ENCODE data around the gene NPAS3.

Gene NPAS3

DNA sequence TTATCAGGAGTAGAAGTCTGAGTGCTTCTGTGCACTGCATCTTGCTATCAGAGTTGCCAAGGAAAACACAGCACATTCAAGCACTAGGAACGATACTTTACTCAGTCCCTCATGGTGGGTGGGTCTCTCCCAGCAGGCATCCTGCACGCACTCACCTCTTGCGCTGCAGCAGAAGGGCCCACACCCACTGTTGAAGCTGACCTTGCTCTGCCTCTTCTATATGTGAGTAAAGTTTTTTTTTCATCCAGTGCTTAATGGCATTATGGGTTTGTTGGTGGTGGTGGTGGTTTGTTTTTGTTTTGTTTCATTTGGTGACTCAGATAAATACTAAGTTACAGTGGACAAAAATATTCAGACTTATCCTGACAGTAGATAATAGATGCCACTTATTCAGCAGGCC lies 663.7 kb downstream of the NPAS3 start:
- DNase-seq: no peak

DNA sequence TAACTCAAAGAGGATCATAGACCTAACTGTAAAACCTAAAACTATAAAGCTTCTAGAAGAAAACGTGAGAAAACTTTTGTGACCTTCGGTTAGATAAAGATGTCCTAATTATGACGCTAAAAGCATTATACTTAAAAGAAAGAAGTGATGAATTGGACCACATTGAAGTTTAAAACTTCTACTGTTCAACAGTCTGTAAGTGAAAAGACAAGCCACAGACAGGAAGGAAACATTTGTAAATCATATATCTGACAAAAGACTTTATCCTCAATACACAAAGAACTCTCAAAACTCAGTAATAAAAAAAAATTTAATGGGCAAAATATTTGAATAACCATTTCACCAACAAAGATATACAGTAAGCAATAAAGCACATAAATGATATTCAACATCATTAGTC lies 667.9 kb downstream of the NPAS3 start:
- DNase-seq: no peak

DNA sequence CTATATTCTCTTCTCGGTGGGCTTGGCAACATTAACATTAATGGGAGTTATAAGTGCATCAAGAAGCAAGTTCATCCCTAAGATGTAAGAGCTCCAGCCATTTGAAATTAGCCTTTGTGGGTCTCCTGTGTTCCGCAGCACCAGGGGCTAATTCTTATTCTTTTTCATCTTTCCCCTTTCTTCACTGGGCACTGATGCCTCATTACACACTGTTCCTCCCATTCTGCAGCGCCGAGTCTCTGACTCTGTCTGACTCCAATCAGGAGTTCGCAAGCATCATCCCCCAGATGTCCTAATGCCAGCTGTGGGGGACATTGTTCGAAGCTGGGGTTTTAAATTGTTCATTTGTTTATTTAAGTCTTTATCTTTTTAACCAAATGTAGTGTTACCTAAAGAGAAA lies 670.9 kb downstream of the NPAS3 start:
- no peak for DNase-seq

DNA sequence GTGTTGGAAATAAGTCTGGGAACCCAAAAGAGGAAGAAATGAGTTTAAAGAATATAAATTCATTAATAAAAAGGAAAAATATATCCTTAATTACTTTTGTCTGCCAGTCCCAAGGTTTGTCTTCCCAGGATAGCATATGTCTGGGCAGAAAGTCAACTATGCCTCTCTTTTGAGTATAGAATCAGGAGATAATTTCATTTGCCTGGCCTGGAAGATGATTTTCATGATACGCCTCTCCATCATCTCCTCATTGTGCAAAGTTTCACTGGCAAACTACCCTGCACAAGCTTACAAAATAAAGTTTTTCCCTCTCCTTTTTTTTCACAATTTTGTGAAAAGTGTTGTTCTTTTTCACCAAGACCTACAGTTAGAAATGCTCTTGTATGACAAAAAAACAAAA lies 671.4 kb downstream of the NPAS3 start:
- no peak for DNase-seq

DNA sequence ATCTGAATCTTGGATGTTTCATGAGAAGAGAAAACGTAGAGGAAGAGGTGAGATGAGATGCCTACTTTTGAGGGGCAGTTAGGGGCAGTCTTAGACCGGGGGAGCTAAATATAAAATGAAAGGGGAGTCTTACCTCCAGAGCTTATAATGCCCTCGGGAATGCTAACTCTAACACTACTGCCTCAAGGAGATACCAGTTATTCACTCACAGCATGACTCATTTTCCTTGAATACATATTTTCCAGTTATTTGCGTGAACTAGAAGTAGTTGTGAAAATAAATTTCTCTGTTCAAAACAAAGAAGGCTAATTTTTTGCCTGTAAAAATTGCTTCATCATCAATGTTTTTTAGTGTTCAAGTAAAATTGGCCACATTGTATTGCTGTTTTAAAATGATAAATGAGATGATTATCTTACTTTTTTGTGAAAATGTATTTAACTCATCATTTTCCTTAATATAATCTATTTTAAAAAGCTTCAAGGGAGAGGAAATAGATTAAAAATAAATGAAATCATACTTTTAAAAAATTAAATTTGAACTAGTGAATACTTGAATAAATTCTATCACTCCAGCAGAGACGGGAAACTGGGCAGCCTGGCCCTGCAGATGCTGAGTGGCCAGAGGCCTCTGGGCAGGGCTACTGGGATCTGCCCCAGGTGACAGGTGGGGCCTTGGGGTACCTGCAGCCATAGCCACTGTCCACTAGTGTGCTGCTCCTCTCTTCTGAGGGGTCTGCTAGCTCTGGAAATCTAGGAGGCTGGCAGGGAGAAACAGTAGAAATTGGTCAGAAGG lies 672.9 kb downstream of the NPAS3 start:
- no peak for DNase-seq

DNA sequence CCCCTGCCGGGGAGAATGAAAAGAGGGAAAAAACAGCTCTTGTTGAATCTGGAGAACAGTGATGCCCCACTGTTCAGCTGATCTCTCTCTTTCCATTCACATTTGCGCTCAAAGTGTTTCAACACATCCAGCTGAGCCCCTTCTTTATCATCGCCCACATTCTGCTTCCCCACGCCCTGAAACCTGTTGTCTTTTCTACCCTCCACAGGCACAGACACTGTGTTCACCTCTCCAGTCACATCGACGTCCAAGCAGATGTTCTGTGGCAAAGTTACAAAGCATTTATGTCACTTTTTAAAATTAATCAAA lies 673.5 kb downstream of the NPAS3 start:
- DNase-seq: no peak

DNA sequence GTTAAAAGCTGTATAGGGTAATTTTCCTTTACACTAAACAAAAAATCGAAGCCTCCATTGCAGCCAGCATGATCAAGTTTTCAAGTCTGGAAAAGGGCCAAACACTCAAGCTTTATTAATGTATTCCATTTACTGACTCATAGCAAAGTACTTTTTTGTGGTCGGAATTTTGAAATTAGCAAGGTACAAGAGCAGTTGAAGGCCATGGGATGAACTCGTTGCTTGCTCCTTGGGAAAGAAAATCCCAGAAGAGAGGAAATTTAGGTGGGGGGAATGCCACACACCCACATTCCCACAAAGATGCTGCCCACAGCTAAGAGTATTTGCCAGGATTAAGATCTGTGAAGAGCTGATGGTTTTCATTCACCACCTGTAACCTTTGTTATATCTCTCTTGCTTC lies 678.5 kb downstream of the NPAS3 start:
- DNase-seq: no peak

DNA sequence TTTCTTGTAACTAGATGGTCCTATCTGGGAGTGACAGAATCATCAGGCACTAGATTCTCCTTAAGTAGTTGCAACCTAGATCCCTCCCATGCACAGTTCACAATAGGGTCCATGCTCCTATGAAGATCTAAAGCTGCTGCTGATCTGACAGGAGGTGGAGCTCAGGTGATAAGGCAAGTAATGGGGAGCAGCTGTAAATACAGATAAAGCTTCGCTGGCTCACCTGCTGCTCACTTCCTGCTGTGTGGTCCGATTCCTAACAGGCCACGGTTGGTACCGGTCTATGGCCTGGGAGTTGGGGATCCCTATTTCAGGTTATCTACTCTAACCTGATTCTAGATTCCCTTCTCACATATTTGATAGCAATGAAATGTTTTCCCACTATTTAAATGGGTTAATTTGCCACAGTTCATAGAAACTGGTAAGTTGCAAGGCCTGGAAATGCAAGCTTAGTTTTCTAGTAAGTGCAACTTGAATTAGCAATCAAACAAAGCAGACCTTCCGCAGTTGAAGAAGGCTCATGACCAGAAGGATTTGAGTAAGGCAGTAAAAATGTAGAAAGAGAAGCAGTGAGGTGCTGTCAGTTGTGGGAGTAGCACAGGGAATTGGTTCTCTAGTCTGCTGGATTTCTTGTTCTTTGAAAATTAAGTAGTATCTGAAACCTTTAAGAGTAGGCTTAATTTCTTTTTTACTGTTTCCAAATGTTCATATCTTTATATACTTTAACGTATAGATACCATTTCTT lies 679.9 kb downstream of the NPAS3 start:
- no peak for DNase-seq

DNA sequence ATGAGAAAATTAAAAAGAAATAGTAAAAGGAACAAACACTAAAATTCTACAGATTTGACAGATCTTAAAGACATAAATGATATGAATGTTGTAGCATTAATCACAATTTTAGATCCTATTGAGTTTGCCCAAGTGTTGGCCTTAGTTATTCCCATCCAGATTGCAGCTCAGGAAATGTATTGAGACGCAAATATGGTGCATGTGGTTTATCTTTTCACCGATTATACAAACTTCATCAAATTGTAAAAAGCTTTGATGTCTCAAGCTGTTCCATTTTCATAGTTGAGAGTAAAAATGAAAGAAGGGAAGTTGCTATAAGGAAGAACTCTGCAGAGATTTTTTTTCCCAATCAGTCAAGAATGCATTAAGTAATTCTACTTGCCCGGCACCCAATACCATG lies 683.8 kb downstream of the NPAS3 start:
- DNase-seq: no peak

DNA sequence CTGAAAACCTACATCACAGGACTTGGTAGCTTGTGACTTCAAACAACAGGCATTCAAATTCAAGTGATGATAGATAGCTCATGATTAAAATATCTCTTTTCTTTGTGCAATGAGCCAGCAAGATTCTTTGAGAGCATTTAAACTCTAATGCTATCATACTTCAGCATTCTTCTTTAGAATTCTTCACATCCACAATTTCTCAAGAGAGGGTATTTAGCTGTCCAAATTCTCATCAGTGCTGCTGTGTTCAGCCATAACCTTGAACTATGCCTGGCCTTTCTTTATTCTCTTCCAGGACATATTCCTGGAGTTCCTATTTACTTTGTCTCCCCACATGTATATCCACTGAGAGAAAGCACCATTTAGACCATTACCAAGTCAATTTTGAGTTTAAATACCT lies 691.1 kb downstream of the NPAS3 start:
- no peak for DNase-seq

DNA sequence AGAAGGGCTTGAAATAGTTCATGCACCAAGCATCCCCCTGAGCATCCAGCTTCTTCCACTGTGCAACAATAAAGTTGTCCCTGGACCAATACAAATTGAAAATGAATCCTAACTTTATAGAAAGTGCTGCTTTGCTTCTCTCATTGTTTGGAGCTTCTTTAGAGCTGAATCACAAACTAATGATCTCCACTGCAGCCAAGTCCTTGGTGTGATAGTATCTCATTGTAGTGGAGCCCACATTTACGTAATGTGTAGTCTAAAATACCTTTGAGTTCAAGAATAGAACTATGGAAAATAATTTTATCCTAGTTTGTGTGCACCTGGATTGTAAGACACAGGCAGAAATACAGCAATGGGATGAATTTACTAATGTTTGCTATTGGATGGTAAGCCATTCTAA lies 692.3 kb downstream of the NPAS3 start:
- no peak for DNase-seq

DNA sequence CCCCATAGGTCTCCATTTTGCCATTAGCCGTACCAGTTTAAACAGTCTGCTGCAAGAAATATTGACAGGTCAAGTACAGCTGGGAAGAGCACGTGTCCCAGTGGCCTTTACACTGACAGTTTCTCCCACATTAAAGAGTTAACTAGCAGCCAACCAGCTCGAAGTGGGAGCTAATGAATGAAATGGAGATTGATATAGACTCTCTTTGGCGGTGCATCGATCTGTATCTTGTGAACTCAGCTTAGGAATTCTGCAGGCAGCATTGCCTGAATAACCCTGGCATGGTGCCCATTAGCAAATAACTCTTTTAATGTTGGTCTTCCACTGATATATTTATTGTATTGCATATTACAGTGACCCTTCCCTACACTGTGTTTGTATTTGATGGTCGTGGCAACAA lies 692.8 kb downstream of the NPAS3 start:
- no peak for DNase-seq

DNA sequence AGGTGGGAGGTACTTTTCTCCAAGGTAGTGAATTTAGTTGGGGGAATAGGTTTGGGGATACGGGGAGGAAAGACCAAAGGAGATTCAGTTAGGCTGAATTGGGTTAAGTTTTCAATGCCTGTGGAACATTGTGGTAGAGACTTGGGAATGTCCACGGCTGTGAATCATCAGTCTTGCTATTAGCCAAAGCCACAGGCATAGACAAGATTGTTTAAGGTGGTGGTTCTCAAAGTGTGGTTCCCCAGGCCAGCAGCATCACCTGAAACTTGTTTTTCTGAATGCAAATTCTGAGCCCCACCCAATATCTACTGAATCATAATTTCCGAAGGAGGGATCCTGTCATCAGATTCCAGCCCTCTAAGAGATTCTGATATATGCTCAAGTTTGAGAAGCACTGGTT lies 696.0 kb downstream of the NPAS3 start:
- DNase-seq: no peak

DNA sequence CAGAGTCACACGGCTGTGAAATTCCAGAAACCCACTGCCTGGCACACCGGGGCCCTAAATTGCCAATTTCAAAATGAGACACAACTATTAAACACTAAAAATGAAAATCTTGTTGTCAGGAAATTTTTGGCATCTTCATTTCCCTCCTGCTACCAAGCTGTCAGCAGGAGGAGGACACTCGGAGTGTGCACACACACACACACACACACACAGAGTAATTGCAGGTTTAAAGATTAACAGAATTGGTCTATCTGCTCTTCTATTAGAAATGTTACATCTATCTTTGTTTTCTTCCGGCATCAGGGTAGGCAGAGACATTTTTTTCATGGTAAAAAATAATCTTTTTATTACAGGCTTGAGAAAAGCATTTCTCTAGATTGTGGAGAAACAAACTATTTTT lies 698.0 kb downstream of the NPAS3 start:
- DNase-seq: no peak

DNA sequence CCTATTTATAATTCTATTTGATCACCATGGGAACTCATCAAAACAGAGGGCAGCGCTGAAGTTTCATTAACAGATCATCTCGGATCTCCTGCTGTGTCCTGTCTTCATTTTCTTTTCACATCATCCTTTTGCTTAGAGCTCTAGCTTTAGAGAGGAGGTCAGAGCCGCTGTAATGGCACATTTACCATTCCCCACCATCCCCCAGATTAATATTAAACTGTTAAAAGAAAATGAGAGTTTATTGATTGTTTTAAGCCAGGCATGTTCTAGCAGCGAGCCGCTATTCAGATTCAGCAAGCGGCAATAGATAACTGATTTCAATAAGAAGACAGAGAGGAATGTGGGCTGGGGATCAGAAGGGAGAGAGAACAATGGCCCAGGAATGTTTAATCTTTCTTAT lies 703.4 kb downstream of the NPAS3 start:
- no peak for DNase-seq

DNA sequence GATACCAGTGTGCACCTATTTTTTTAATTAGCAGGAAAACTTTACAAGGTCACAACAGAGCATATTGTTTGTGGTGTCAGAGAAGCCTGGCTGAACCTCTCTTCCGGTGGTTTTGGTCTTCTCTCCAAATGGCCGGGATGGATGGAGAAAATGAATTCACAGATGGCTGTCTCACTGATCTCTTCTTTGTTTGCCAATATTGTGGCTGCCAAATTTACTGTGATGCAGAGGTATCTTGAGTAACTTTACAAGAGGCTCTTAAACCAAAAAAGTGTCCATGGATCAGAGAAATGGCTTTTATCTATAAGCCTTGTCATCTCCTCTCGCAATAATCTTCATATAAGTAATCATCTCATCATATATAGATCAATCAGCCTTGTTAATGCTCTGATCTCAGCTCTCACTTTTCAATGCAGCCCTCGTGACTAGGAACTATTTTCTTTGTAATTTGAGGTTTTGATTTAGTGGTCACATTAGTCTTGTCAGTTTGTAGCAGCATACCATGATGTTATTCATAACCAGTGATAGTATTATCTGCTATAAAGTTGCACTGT lies 704.1 kb downstream of the NPAS3 start:
- DNase-seq: no peak

DNA sequence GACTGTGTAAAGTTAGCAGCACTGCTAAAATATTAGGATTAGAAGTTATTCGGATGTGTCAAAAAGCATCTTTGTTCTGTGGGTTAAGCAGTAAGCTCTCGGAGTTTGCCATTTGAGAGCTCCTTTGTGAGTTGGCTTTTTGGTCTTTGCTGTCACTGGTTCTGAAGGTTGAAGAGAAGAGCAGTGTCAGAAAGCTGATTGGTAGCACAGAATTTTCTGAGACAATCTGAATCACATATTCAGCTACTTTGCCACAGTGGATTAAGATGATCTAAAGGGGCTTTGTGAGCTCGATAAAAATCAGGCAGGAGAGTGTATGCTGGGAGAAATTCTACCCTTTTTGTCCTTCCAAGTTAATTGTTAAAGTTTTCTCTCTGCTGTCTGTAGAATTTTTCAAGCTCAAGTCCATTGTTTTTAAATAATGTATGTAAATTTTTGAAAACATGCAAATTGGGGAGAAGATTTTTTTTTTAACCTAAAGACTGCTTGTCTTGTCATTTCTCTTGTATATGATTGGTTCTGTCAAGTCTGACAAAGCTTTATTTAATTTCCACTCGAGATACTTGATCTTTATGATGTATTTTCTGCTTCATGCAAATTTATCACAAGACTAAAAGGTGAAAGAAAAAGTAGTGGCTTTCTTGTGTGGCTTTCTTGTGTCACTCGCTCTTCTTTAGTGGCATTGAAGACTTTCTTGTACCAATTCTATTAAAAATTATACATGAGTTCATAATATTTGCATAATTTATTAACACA lies 704.9 kb downstream of the NPAS3 start:
- DNase-seq: no peak

DNA sequence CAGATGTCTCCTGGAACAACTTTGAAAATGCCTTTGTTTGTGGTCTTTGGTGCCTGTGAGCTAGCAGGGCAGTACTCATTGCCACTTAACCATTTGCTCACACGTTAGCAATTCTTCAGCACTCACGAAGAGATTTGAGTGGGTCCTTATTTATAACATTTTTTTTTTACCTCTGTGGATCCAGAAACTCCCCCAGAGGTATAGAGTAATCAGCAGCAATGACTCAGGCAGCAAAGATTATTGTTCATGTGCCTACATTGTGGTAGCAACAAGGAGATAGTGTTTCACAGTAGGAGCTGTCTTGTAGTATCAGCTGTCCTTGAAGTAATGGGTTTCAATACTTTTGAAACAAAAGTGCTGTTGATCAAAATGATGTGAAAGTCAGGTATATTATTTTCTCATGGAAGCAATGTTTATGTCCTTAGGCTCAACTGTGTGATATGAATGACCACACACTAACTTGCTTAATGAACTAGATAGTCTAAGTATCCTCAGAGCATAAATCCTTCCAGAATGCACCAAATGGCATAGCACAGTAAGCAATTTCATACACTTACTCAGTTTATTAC lies 708.1 kb downstream of the NPAS3 start:
- DNase-seq: no peak

DNA sequence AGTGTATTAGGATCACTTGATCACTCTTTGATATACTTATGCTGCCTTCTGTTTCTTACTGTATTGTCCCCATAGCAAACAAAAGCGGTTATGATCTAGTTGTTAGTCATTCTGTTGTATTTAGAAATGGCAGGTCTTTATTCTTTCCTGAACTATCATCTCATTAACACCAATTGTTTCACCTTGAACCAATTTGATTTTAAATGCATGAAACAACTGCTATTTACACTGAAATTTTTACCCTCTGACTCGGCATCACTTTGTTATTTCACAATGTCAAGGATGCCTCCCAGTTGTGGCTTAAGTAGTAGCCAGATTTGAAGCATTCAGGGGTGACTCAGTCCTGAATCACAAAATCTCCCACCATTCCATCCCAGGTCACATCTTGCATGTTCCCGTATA lies 708.7 kb downstream of the NPAS3 start:
- no peak for DNase-seq

DNA sequence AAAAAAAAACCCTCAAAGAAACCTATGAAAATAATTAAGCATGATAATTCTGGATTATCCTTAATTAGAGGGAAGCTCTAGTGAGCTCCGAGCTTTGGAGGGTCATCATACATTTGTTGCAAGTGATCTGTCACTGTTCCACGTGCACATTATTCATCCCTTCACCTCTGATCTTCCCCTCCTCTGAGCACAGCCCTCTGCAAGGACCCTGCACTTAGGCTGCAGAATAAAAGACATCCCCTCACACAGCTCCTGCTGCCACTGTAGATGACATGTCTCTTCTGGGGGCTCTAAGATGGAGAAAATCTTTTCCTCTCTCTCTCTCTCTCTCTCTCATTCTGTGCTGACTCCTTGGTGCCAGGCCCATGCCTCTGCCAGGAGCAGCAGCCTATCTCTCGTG lies 711.8 kb downstream of the NPAS3 start:
- no peak for DNase-seq

DNA sequence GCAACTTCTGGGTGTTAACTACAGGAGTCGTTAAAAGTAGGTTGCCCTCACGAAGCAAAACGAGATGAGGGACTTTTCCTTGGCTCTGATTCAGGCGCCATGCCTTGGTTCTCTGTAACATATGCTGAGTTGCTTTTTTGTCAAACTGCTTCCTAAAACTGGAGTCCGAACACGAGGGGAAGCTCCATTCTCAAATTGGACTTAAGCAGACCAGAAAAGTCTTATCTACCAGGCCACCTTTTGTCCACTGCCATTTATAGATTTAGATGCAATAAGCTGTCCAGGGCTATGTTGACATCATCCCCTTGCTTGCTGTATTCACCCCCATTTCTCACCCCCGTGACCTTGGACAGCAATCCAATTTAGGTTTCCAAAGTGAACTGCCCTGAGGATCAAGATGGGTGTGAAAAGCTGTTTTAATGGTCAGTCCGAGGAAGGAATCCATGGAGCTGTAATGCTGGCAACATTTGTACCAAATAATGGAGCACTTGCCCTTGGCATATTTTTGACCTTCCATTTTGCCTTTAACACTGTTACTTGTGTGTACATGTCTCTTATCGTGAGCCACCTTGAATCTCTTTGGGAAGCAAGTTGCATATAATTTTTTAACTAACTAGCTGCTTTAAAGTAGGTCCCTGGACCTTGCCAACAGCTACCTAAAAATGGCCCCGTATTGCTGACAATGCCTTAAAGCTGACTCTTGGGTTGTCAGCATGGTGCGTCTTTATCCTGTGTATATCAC lies 714.1 kb downstream of the NPAS3 start:
- DNase-seq: no peak

DNA sequence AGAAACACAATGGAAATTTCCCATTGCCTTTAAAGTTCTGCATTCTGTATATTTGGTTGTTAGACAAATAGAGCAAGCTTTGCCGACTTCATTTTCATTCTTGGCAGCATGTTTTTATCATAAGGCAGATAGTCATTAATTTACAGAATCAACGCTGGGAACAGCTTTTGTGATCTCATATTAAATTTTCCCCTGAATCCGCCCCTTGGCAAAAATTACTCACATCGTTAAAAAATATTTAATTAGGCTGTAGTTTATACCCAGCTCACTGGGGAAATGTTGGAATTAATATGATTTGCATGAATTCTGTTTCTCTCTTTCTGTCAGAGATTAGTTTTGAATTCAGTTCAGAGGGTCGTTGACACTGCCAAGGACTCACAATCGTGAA lies 714.6 kb downstream of the NPAS3 start:
- no peak for DNase-seq

DNA sequence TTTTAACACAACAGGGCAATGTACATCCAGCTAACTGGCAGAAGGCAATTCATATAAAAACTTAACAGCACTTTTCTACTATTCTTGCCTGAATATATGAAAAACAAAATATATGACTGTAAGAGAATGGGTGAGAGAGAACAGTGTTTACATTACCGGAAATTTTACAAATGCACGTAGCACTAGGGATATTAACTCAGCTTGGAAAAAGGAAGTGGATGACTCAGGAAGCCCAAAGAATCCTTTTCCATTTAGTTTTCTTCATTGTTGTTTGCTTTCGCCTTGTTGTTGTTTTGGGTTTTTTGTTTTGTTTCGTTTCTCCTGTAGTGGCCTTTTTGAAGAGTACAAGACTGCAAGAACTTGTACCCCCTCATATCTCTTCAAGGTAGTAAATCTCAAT lies 716.7 kb downstream of the NPAS3 start:
- no peak for DNase-seq
